Iris pigment epithelial cell (primary cell): Measurements from ENCODE around the gene OR2A5.
"Not testable (repeated sequence)": the region's sequence is repeated elsewhere in the genome, so short reads cannot be mapped to it uniquely, and the experiment has no call there.

Experiments
- DNase-seq: peaks from one replicate; pipeline ENCODE4 v3.0.0-alpha.2; 2011; ENCODE audit warnings: low read depth

OR2A5 gene

GRCh38 chr7:144048648-144049047, at the start of gene OR2A5:
TSS of gene OR2A5 (plus strand) at chr7:144048948. CDS start at chr7:144050402, 1,454 bp downstream.
- DNase-seq, result no peak

GRCh38 chr7:144000020-144000419, 48.7 kb upstream of the OR2A5 start, which contains the start of gene OR6B1:
TSS of gene OR6B1 (plus strand) at chr7:144000320. CDS start at chr7:144003997, 3,677 bp downstream.
- no peak for DNase-seq

GRCh38 chr7:144001543-144001942, 47.2 kb upstream of the OR2A5 start:
- peak; percentile 53 for DNase-seq

DNA sequence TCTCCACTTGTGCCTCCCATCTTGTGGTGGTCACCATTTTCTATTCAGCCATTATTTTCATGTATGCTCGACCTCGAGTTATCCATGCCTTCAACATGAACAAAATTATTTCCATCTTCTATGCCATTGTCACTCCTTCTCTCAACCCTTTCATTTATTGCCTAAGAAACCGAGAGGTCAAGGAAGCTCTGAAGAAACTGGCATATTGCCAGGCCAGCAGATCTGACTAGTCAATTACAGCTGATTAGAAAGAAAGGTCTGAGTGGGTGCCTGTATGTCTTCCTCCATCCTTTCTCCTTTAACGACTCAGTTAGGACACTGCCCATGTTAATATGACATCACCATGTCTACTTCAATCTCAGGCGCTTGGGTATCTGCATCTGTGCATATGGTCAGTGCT, 44.0 kb upstream of the OR2A5 start:
- no peak for DNase-seq

DNA sequence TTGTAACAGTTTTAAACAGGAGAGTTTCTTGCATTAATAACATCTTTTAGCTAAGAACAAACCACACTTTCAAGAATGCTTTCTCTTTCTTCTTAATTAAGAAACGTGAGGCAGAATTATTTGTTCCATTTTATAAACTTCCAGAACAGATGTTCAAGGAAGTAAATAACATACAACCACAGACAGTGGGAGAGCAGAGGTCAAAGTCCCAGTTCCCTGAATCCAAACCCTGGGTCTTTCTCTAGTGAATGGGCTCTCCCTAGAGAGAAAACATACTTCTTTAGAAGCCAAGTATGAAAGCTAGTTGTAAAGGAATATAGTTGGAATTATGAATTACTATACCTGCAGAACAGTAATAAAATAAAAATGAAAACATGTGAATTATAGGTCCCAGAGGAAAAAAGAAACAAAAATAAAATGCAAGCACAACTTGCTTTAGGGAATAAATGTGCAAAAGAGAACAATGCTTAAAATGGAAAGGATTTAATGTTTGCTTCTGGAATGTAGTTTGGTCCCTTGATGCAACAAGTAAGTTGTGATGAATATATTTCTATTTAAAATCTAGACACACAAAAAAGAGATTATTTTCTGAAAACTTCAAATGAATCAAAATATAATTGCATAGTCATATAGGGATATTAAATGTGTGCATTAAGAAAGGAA, 42.6 kb upstream of the OR2A5 start:
- DNase-seq, result no peak

- DNase-seq, result no peak
Observed at GRCh38 chr7:144006692-144007042, 42.1 kb upstream of the OR2A5 start.

GRCh38 chr7:144009361-144009760, 39.4 kb upstream of the OR2A5 start:
- no peak for DNase-seq

DNA sequence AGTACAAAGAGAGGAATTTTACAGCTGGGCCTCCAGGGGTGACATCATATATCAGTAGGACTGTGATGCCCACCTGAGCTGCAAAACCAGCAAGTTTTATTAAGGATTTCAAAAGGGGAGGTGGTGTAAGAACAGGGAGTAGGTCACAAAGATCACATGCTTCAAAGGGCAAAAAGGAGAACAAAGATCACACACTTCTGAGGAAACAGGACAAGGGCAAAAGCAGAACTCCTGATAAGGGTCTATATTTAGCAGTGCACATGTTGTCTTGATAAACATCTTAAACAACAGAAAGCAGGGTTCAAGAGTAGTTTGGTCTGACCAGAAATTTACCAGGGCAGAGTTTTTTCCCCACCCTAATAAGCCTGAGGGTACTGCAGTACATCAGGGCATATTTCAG, 38.7 kb upstream of the OR2A5 start:
- DNase-seq, result not testable (repeated sequence)

GRCh38 chr7:144010821-144011220, 37.9 kb upstream of the OR2A5 start:
- DNase-seq, result not testable (repeated sequence)

GRCh38 chr7:144011458-144012230, 37.1 kb upstream of the OR2A5 start:
- no peak for DNase-seq

- DNase-seq, result peak; percentile 50
Observed at GRCh38 chr7:144018065-144018464, 30.7 kb upstream of the OR2A5 start.

- peak; percentile 98 for DNase-seq
Observed at GRCh38 chr7:144019457-144019856, 29.3 kb upstream of the OR2A5 start.

DNA sequence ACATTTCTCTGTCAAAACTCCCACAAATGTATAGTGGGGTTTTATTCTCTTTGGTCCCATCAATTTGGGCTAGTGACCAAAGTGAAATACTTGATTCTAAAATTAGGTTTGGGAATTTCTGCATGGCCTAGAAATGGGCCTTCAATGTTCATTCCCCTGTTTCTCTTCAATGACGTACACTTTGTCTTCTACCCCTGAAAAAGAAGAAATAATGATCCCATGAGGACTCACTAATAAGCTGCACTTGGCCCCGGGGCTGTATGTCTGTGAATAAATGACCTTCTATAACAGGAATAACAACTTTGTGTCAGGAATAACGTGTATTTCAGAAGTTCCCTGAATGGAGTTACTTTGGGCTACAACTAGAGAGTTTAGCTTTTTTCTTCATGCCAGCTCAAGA, 28.4 kb upstream of the OR2A5 start:
- no peak for DNase-seq

DNA sequence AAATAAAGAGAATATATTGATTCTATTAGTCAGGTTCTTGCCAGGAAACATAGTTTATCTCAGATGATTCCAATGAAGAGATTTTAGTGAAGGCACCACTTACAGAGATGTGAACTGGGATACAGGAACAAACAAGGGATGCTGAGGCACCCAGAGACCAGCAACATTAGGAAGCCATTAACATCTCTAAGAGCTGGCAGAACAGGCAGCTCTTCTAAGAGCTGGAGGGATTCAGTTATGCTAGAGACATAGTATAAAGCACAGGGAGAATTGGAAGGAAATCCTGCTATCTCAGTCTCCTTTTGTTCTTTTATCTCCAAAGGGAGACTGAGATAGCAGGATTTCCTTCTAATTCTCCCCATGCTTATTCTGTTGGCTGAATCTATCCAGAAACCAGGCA, 26.6 kb upstream of the OR2A5 start:
- no peak for DNase-seq

GRCh38 chr7:144023171-144023827, 25.4 kb upstream of the OR2A5 start:
- DNase-seq, result no peak

DNA sequence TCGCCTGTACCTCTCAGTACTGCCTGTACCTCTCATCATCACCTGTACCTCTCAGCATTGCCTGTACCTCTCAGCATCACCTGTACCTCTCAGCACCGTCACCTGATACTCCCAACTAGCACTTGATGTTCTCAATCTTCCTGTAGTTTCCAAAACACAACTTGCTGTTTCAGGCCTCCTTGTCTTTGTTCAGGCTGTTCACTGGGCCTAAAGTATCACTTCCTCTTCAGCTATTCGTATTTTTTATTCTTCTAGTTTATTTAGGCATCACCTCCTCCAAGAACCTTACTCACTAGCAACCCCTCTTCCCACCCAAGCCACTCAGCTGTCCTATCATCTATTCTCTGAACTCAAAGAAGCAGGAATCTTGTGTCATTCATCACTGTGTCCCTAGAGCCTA, 24.5 kb upstream of the OR2A5 start:
- no peak for DNase-seq

DNA sequence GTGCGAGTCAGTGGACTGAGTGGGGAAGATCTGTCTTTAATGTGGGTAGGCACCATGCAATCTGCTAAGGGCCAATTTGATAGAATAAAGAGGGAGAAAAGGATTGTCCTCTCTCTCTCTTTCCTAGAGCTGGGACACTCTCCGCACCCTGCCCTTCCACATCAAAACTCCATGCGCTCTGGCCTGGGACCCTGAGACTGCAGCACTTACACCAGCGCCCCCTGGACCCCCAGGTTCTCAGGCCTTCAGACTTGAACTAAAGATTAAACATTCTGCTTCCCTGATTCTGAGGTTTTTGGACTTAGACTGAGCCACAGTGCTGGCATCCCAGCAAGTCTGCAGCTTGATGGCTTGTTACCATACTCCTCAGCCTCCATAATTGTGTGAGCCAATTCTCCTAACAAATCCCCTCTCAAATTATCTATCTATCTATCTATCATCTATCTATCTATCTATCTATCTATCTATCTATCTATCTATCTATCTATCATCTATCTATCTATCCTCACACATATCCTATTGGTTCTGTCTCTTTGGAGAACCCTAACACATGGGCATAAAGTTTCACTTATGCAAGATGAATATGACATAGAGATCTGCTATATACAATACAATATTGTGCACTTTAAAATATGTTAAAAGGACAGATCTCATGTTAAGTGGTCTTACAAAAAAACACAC, 22.4 kb upstream of the OR2A5 start:
- no peak for DNase-seq

DNA sequence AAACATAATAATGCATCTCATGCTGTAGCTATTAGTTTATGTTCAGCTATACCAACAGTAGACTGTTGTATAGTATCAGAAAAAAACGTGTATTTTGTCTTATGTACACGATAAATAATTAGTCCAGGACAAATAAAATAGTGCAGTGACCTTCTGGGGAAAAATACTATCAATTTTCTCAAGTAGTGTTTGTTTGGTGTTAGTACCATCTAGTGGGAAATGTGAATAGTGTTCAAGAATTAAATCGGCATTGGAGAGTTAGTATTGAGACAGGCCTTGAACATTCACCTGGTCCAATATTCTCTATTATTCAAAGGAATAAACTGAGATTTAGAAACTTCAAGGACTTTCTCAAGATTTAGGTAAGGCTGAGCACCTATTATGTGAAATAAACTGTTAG, 21.7 kb upstream of the OR2A5 start:
- peak; percentile 55 for DNase-seq

GRCh38 chr7:144027974-144028373, 20.8 kb upstream of the OR2A5 start:
- DNase-seq, result peak; percentile 59

GRCh38 chr7:144028547-144028946, 20.2 kb upstream of the OR2A5 start:
- DNase-seq, result no peak

GRCh38 chr7:144032516-144032915, 16.2 kb upstream of the OR2A5 start:
- DNase-seq, result no peak

DNA sequence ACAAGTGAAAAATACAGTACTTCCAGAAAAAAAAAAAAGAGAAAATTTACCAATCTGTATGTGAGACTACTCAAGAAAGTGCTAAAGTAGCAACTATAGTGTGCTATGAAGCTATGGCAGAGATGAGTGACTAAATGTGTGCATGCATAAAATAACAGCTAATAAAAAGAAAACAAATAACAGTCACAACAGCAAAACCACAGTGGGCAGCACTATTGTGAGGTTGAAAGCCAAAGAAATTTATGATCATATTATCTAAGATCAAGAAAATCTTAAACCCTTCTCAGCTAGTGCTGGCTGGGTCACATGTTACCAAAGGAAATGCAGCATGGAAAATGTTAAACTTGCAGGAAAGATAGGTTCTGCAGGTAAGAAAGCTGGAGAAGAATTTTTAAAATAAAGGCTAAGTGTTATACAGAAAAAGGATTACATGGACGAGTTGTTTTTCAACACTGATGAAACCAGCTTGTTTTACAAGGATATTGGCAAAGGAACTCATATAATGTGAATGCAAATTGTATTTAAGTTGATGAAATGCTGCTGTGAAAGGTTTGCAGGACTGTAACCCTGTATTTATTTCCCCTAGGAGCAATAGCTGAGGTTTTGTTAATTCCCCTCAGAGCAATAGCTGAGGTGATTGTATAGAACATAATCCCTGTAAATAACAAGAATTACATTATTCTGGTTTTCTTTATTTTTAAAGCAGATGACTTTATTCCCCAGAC, 15.6 kb upstream of the OR2A5 start:
- DNase-seq, result no peak
